GM19035 (cell line): Measurements from ENCODE around the gene FRMD4A.

Experiments used
- ATAC-seq: cut with Tn5 transposase; IDR thresholded peaks from one replicate; pipeline ENCODE4 v1.9.1; 2021; ENCODE audit not compliant: unreplicated experiment

FRMD4A gene

GRCh38 chr10:13612654-13613373 is 717.9 kb downstream of the FRMD4A start:
- no peak for ATAC-seq

DNA sequence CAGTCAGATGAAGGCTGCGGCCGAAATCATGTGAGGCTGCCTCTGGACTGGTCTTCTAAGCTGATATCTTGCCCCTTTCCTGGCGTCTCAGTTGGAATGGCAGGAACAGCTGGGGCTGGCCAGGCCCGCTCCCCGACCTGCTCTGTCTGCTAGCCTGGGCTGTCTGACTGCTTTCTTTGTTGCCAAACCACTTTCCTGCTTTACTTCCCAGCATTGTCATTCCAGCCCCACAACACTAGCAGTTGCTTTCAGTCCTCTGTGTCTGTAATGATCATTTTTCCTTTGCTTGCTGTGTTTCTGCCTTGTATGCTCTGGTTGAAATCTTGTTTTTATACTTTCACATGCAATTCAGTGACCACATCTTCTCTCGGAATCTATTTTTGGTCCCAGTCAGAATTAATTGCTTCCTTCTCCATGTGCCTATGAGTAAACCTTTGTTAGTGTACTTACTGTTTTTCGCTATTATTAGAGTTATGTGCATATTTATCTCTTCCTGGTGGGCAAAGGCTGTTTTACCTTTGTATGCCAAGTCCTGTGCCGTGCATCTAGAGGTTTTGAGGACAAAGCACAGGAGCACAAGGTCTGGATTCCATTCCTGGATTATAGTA is 722.4 kb downstream of the FRMD4A start:
- no peak for ATAC-seq

DNA sequence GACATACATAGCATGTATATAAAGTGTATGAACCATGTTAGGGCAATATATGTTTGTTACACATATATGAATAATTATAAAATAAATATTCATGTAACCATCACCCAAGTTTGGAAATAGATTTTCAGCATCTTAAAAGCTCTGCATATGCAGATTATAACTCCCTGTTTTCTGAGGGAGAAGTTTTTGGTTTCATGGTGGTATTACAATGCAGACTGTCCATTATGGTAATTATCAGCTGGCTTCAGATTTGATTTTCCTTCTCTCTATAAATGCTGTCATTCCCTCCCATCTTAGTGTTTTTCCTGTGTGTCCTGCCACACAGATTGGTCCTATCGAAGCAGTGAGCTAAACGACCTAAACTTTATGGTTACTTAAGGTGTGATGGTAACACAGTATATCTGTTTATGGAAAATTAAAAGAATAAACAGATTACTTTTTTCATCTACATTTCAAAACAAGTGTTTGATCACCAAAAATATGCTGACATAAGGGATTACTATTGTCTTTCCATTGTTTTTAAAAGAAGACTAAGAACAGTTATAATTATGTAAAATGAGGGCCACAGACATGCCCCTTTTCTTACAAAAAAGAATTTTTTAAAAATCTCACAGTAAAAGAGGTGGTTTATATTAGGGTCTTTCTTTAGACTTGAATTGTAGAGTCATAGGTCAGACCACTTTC is 726.2 kb downstream of the FRMD4A start:
- no peak for ATAC-seq

DNA sequence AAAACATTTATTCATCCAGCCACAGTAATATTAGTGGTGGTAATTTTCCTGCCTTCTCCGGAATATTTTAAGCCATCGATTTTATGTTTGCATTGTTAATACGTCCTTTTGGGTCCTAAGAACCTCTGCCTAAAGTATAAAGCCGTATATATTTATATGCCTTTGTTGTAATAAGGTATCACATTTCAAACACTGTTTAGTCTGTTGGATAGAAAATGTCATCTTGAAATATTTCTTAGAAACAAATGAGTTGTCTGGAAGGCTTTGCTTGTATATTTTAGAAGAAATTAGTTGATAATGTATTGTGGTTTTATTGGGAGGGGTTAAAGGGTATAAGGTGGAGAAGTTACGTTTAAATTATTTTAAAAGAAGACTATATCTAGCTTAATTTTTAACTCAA is 732.8 kb downstream of the FRMD4A start:
- no peak for ATAC-seq

- ATAC-seq, result no peak
Observed at GRCh38 chr10:13594641-13595040, 736.1 kb downstream of the FRMD4A start.
